HG03060 (cell line): ENCODE measurements around the gene FXR2.
"Not testable (repeated sequence)": the region's sequence is repeated elsewhere in the genome, so short reads cannot be mapped to it uniquely, and the experiment has no call there.

Source experiments
- ATAC-seq: cut with Tn5 transposase; IDR thresholded peaks from one replicate; pipeline ENCODE4 v1.9.1; 2021; ENCODE audit warnings: low read depth, moderate number of reproducible peaks; ENCODE audit not compliant: unreplicated experiment

The FXR2 gene

GRCh38 chr17:7629939-7630571 lies 15.4 kb upstream of the FXR2 start, which contains the start of gene SHBG:
SHBG (plus strand) TSS chr17:7630135; CDS start chr17:7630173, 38 bp downstream.
- no peak for ATAC-seq

GRCh38 chr17:7627250-7628121 lies 12.8 kb upstream of the FXR2 start, which contains the start of gene SAT2:
SAT2 (minus strand) TSS chr17:7627821; CDS start chr17:7627635, 186 bp downstream.
- ATAC-seq, result no peak

GRCh38 chr17:7626956-7627249 lies 12.2 kb upstream of the FXR2 start:
- ATAC-seq, result no peak

- no peak for ATAC-seq
Observed at GRCh38 chr17:7626307-7626706, 11.6 kb upstream of the FXR2 start.

- not testable (repeated sequence) for ATAC-seq
Observed at GRCh38 chr17:7625749-7626148, 11.1 kb upstream of the FXR2 start.

- ATAC-seq, result no peak
Observed at GRCh38 chr17:7623661-7624060, 9.0 kb upstream of the FXR2 start.

- ATAC-seq, result no peak
Observed at GRCh38 chr17:7620835-7621234, 6.1 kb upstream of the FXR2 start.

- ATAC-seq, result no peak
Observed at GRCh38 chr17:7618608-7619007, 3.9 kb upstream of the FXR2 start.

GRCh38 chr17:7615265-7615747 lies 609 bp upstream of the FXR2 start:
- ATAC-seq, result no peak

- peak; percentile 4 for ATAC-seq
Observed at GRCh38 chr17:7613769-7614424, 800 bp downstream of the FXR2 start.

GRCh38 chr17:7612294-7612640 lies 2.4 kb downstream of the FXR2 start:
- no peak for ATAC-seq

- no peak for ATAC-seq
Observed at GRCh38 chr17:7611635-7612293, 2.9 kb downstream of the FXR2 start.

GRCh38 chr17:7610641-7611040 lies 4.1 kb downstream of the FXR2 start:
- ATAC-seq, result no peak

- no peak for ATAC-seq
Observed at GRCh38 chr17:7606280-7606679, 8.4 kb downstream of the FXR2 start.

GRCh38 chr17:7597561-7597960 lies 17.1 kb downstream of the FXR2 start:
- ATAC-seq, result not testable (repeated sequence)

GRCh38 chr17:7593296-7593695 lies 21.4 kb downstream of the FXR2 start:
- ATAC-seq, result no peak

GRCh38 chr17:7592422-7593021 lies 22.2 kb downstream of the FXR2 start:
- no peak for ATAC-seq

- ATAC-seq, result no peak
Observed at GRCh38 chr17:7591596-7591995, 23.1 kb downstream of the FXR2 start.

GRCh38 chr17:7590743-7591142 lies 24.0 kb downstream of the FXR2 start:
- no peak for ATAC-seq

- ATAC-seq, result no peak
Observed at GRCh38 chr17:7589891-7590691, 24.6 kb downstream of the FXR2 start, which contains the start of gene SOX15. SOX15 (minus strand) TSS chr17:7590094; CDS start chr17:7589676, 418 bp downstream.
